PC-3 (cell line): ENCODE results near the gene SMIM31.

Experiments
- CTCF ChIP-seq: fragments of 300-600 bp; sonication (generic); conservative IDR thresholded peaks from 2 replicates; pipeline ENCODE4 v1.5.1; 2017; ENCODE audit warnings: antibody characterized with exemption, low read depth, mild to moderate bottlenecking, low read length
- EZH2 ChIP-seq: fragments of 300-600 bp; sonication (generic); IDR thresholded peaks from one replicate; pipeline ENCODE4 v1.6.1; 2017; ENCODE audit warnings: antibody characterized with exemption, mild to moderate bottlenecking, low read length; ENCODE audit not compliant: unreplicated experiment
- EZH2phosphoT487 ChIP-seq: fragments of 300-600 bp; sonication (generic); IDR thresholded peaks from 2 replicates; pipeline ENCODE4 v1.6.1; 2018; ENCODE audit warnings: mild to moderate bottlenecking, antibody characterized with exemption, low read length, borderline replicate concordance

GRCh38 chr4:164761746-164762275 is 7.9 kb downstream of the SMIM31 start:
- no peak for TF ChIP-seq EZH2
- TF ChIP-seq CTCF, result no peak
- no peak for TF ChIP-seq EZH2phosphoT487
